ENCODE measurements around the gene NTRK1.

The NTRK1 gene

GRCh38 chr1:156877433-156878170, 16.9 kb downstream of the NTRK1 start:
- H3K4me3 ChIP-seq (ENCODE audit: low read depth, low read length), result no peak overlapping the region
- no peak for DNase-seq (ENCODE audit: low read depth)
- no peak for TF ChIP-seq CTCF (IDR thresholded peaks at IDR 0.05; ENCODE audit: low read depth, low read length, missing control alignments)

DNA sequence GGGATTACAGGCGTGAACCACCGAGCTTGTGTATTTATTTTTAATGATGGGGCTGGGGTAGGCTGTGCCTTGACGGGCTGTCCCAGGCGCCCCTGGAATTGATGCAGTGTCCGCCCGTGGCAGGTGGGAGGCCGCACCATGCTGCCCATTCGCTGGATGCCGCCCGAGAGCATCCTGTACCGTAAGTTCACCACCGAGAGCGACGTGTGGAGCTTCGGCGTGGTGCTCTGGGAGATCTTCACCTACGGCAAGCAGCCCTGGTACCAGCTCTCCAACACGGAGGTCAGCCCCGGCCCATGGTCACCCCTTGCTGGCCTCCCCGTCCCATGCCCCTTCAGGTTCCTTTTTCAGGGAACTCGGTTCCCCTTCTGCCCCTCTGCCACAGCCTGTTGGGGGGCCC, 19.2 kb downstream of the NTRK1 start:
- no peak overlapping the region for H3K4me3 ChIP-seq (ENCODE audit: low read depth, low read length)
- TF ChIP-seq CTCF (IDR thresholded peaks at IDR 0.05; ENCODE audit: low read depth, low read length, missing control alignments), result no peak
- no peak for DNase-seq (ENCODE audit: low read depth)

DNA sequence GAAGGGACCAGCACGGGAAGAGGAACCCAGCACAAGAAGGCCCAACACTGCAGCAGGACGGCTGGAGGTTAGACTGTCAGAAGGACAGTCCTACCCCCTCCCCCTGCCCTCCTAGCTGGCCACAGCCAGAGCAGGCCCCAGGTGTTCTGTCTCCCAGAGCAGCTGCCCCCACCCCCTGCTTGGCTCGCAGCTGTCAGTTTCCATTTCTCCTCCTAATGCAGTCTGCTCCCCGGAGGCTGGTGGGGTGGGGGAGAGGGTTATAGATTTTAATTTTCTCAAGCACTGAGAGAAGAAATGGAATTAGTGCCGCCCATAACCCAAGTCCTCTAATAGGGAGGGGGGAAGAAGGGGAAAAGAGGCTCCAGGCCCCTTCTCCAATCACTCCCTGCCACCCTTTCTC, 19.8 kb downstream of the NTRK1 start:
- H3K4me3 ChIP-seq (ENCODE audit: low read depth, low read length), result no peak overlapping the region
- DNase-seq (ENCODE audit: low read depth), result no peak
- no peak for TF ChIP-seq CTCF (IDR thresholded peaks at IDR 0.05; ENCODE audit: low read depth, low read length, missing control alignments)

- no peak overlapping the region for H3K4me3 ChIP-seq (ENCODE audit: low read depth, low read length)
- no peak for DNase-seq (ENCODE audit: low read depth)
- TF ChIP-seq CTCF (IDR thresholded peaks at IDR 0.05; ENCODE audit: low read depth, low read length, missing control alignments), result no peak
Measured at GRCh38 chr1:156881101-156881500, 20.4 kb downstream of the NTRK1 start.

DNA sequence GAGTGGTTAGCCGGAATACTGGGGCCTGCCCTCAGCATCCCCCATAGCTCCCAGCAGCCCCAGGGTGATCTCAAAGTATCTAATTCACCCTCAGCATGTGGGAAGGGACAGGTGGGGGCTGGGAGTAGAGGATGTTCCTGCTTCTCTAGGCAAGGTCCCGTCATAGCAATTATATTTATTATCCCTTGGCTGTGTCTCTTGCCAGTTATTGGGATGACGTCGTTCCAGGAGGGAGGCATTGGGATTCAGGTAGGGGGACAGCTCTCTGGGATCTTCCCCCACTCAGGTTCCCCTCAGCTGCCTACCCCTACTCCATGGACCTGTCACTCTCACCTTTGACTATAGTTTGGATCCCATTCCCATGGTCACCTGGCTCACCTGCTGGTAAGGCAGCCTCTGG, 21.0 kb downstream of the NTRK1 start:
- no peak for TF ChIP-seq CTCF (IDR thresholded peaks at IDR 0.05; ENCODE audit: low read depth, low read length, missing control alignments)
- no peak overlapping the region for H3K4me3 ChIP-seq (ENCODE audit: low read depth, low read length)
- DNase-seq (ENCODE audit: low read depth), result no peak

DNA sequence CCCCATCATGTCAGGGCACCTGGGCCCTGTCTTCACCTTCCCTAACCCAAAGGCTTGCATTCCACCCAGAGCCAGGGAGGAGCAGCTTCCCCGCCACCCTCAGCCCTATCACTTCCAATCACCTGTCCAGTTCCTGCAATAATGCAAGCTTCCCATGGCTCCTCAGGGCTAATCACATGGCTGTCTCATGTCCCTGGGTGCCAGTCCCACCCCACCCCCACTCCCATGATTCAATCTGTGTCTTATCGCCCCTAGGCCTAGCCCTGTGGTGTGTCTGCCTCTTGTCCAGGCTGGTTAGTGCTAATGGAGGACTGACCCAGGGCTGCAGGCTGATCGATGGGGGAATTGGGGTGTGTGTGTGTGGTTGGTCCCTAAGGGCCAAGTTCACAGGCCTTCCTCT, 21.9 kb downstream of the NTRK1 start:
- DNase-seq (ENCODE audit: low read depth), result no peak
- TF ChIP-seq CTCF (IDR thresholded peaks at IDR 0.05; ENCODE audit: low read depth, low read length, missing control alignments), result no peak
- no peak overlapping the region for H3K4me3 ChIP-seq (ENCODE audit: low read depth, low read length)

DNA sequence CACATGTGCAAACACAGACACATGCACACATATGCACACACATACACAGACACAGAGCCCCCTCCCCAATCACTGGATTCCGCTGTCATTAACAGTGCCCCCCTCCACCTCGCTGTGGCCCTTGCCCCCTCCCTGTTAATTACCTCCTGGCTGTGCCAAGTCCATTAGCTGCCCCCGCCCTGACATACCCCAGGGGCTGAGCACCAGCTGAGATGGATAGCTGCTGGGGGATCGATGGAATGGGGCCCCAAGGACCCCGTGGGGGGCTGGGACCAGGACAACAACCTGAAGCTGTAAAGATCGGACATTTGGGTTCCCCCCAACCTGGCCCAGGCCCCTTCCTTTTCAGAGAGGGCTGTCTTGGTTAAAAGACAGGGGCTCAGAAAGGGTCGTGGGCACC, 23.3 kb downstream of the NTRK1 start:
- no peak for TF ChIP-seq CTCF (IDR thresholded peaks at IDR 0.05; ENCODE audit: low read depth, low read length, missing control alignments)
- no peak overlapping the region for H3K4me3 ChIP-seq (ENCODE audit: low read depth, low read length)
- DNase-seq (ENCODE audit: low read depth), result no peak

Measured in GM12864 (cell line).